ENCODE results near the gene PCCA. TPM values are rescaled to one million over a fixed set of nuclear protein-coding genes. Genes with fewer than 3 reads are reported as not detected.

The PCCA gene
- total and polyA plus RNA-seq, 2 donors (not counting 1 experiment from before 2014, with no cell fraction given): 4.8 to 17.4 TPM

DNA sequence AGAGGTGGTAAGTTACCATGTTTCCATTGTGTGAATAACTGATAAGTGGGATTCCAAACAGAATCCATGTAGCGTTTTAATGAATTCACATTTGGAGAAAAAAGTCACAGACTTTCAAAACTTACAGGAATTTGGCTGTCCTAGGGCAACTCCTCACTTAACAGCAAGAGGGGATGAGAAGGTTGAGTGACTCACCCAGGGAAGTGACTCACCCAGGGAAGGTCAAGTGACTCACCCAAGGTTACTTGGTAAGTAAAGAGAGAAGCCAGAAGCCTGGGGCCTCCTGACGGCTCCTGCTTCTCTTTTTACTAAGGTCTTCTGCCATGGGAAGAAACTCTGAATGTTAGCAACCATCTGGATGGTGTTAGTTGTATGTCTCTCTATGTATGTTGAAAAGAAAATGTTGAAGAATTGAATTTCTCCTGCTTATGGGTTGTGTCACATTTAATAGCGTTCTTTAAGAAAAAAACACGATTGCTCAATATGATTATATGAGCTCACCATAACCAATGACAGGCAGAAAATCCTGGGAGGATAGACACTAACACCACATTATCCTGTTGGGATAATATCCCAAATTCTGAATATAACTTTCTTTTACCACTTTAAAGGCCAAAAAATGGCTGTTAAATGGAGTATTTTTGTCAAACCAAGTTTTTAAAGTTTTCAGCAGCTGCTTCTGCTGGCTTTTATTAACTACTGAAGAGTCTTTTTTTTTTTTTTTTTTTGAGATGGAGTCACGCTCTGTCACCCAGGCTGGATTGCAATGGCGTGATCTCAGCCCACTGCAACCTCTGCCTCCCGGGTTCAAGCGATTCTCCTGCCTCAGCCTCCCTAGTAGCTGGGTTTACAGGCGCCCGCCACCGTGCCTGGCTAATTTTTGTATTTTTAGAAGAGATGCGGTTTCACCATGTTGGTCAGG is 304.1 kb downstream of the PCCA start:
- H3K4me1 ChIP-seq (ENCODE audit: control insufficient read depth in 2 of 2, insufficient read depth in 2 of 2, low read length in 2 of 2): no peaks in the 10 kb centered on the region
- H3K4me1 Mint-ChIP-seq: no peaks in the 10 kb centered on the region
- H3K27me3 Mint-ChIP-seq: no peaks in the 10 kb centered on the region
- H3K4me2 ChIP-seq (replicated peaks; ENCODE audit: low read depth, low read length, poor library complexity, severe bottlenecking): no peak overlapping the region
- H3K36me3 ChIP-seq (replicated peaks in 1 of 2; ENCODE audit: control extremely low read depth in 1 of 2, control insufficient read depth in 1 of 2, extremely low read depth in 1 of 2, insufficient read depth in 2 of 2, low read length in 1 of 2): no peaks in the 10 kb centered on the region
- no peak overlapping the region for H3K4me3 Mint-ChIP-seq
- no peak overlapping the region for H3K9ac ChIP-seq (ENCODE audit: low read length)
- no peak overlapping the region for H3K27ac ChIP-seq (ENCODE audit: low read length in 2 of 2)
- no peaks in the 10 kb centered on the region for H3K27me3 ChIP-seq (replicated peaks in 1 of 4; ENCODE audit: control extremely low read depth in 1 of 4, control insufficient read depth in 3 of 4, insufficient read depth in 4 of 4, low read length in 3 of 4)
- H3K9me3 ChIP-seq (ENCODE audit: control extremely low read depth in 1 of 3, control insufficient read depth in 2 of 3, insufficient read depth in 1 of 3, low read length in 2 of 3): no peaks in the 10 kb centered on the region
- H3K4me3 ChIP-seq (ENCODE audit: control extremely low read depth in 1 of 5, extremely low read depth in 1 of 5, insufficient read depth in 1 of 5, low read depth in 2 of 5, low read length in 4 of 5): no peak overlapping the region
- H4K20me1 ChIP-seq (ENCODE audit: control insufficient read depth, insufficient read depth, low read length, poor library complexity, severe bottlenecking): no peaks in the 10 kb centered on the region
- H3K27ac Mint-ChIP-seq: no peak overlapping the region
- H3K9me3 Mint-ChIP-seq (ENCODE audit: insufficient read depth): no peaks in the 10 kb centered on the region
- no peaks in the 10 kb centered on the region for H3K79me2 ChIP-seq (ENCODE audit: control insufficient read depth, insufficient read depth, low read length)
- whole genome bisulfite sequencing (ENCODE audit: insufficient coverage): 93% methylated on average over 3 of the region's 12 CpGs
- CTCF ChIA-PET: no interaction called here
- DNase-seq (no peak), ATAC-seq (ENCODE audit: low read depth) (no peak)
- no peak overlapping the region for H2AFZ ChIP-seq (ENCODE audit: insufficient read depth, low read depth, low read length, poor library complexity, severe bottlenecking)
- POLR2A ChIA-PET: no interaction called here
- TF ChIP-seq EZH2 (IDR thresholded peaks at IDR 0.05; ENCODE audit: borderline replicate concordance, insufficient read depth, low read depth, low read length, poor library complexity, severe bottlenecking): no peak
- TF ChIP-seq, protein P1, sequence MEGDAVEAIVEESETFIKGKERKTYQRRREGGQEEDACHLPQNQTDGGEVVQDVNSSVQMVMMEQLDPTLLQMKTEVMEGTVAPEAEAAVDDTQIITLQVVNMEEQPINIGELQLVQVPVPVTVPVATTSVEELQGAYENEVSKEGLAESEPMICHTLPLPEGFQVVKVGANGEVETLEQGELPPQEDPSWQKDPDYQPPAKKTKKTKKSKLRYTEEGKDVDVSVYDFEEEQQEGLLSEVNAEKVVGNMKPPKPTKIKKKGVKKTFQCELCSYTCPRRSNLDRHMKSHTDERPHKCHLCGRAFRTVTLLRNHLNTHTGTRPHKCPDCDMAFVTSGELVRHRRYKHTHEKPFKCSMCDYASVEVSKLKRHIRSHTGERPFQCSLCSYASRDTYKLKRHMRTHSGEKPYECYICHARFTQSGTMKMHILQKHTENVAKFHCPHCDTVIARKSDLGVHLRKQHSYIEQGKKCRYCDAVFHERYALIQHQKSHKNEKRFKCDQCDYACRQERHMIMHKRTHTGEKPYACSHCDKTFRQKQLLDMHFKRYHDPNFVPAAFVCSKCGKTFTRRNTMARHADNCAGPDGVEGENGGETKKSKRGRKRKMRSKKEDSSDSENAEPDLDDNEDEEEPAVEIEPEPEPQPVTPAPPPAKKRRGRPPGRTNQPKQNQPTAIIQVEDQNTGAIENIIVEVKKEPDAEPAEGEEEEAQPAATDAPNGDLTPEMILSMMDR (IDR thresholded peaks at IDR 0.05): no peak
- intact Hi-C loops (cut with micrococcal nuclease): no loop called here

DNA sequence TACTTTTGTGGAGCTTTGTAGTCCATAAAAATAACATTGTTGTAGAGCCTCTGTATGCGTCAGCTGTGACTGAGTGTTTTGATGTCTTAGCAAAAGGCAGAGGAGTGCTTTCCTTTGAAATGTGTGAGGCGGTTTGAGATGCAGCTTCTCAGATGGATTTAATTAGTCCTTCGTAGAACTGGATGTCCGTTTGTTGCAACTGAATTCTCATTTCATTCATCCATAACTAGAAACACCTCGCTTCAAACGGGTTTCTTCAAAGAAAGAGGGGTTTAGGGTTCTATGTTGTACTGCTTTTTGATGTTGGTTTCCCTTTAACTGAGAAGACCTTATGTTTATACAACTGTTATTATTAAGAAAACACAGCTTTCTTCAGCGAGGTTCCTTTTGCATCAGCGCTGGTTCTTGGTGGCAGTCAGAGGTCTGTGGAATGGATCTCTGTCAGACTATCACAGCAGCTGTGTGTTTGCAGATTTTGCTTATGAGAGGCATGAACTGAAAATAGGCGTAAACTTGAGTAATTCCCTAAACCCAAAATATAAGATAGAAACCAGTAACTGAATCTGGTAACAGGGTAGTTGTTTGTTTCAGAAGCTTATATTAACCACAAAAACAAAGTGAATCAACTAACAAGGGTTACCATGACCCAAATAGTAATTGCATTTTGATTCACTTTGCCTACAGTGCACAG is 305.3 kb downstream of the PCCA start:
- Histone ChIP-seq H3K27ac (ENCODE audit: low read length in 2 of 2) (no peak overlapping the region), H3K9ac (ENCODE audit: low read length) (no peak overlapping the region), H3K4me1 (ENCODE audit: control insufficient read depth in 2 of 2, insufficient read depth in 2 of 2, low read length in 2 of 2) (no peaks in the 10 kb centered on the region), H3K27me3 (replicated peaks in 1 of 4; ENCODE audit: control extremely low read depth in 1 of 4, control insufficient read depth in 3 of 4, insufficient read depth in 4 of 4, low read length in 3 of 4) (no peaks in the 10 kb centered on the region), H3K36me3 (replicated peaks in 1 of 2; ENCODE audit: control extremely low read depth in 1 of 2, control insufficient read depth in 1 of 2, extremely low read depth in 1 of 2, insufficient read depth in 2 of 2, low read length in 1 of 2) (no peaks in the 10 kb centered on the region), H2AFZ (ENCODE audit: insufficient read depth, low read depth, low read length, poor library complexity, severe bottlenecking) (no peak overlapping the region), H3K79me2 (ENCODE audit: control insufficient read depth, insufficient read depth, low read length) (no peaks in the 10 kb centered on the region), H4K20me1 (ENCODE audit: control insufficient read depth, insufficient read depth, low read length, poor library complexity, severe bottlenecking) (no peaks in the 10 kb centered on the region), H3K4me3 (ENCODE audit: control extremely low read depth in 1 of 5, extremely low read depth in 1 of 5, insufficient read depth in 1 of 5, low read depth in 2 of 5, low read length in 4 of 5) (no peak overlapping the region), H3K4me2 (replicated peaks; ENCODE audit: low read depth, low read length, poor library complexity, severe bottlenecking) (no peak overlapping the region), H3K9me3 (ENCODE audit: control extremely low read depth in 1 of 3, control insufficient read depth in 2 of 3, insufficient read depth in 1 of 3, low read length in 2 of 3) (no peaks in the 10 kb centered on the region)
- no peak overlapping the region for H3K4me3 Mint-ChIP-seq
- no peaks in the 10 kb centered on the region for H3K4me1 Mint-ChIP-seq
- no peaks in the 10 kb centered on the region for H3K27me3 Mint-ChIP-seq
- POLR2A ChIA-PET: no interaction called here
- ATAC-seq (ENCODE audit: low read depth): no peak
- DNase-seq: no peak
- TF ChIP-seq, protein P1 (IDR thresholded peaks at IDR 0.05): no peak
- no peak for TF ChIP-seq EZH2 (IDR thresholded peaks at IDR 0.05; ENCODE audit: borderline replicate concordance, insufficient read depth, low read depth, low read length, poor library complexity, severe bottlenecking)
- H3K27ac Mint-ChIP-seq: no peak overlapping the region
- intact Hi-C loops (cut with micrococcal nuclease): no loop called here
- WGBS (ENCODE audit: insufficient coverage): no CpG with 5 or more reads among the region's 9 CpGs
- H3K9me3 Mint-ChIP-seq (ENCODE audit: insufficient read depth): no peaks in the 10 kb centered on the region
- CTCF ChIA-PET: no interaction called here
